CD4-positive, alpha-beta T cell treated with Interleukin-4 for 4 hours (primary cell): ENCODE results near the gene NUMB.
"Not testable (repeated sequence)": the region's sequence is repeated elsewhere in the genome, so short reads cannot be mapped to it uniquely, and the experiment has no call there.

Experiments
- DNase-seq: peaks from one replicate; pipeline ENCODE4 v3.0.0-alpha.2; 2020

Gene NUMB

DNA sequence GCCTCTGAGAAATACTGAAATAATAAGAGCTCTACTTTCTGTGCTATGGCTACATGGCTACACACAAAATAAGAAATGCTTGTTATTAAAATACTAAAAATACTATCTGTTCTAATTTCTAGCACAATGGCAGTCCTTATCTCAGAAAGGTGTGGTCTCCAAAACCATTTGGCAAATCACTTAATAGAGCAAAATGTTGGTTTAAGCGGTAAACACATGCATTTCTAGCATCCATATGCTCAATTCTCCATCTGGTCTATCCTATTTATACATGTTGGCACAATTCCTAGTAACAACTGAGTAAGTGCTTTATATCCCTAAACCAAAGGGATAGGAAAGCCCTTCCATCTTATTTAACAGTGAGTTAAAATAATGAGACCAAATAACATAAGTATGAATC is 114.0 kb downstream of the NUMB start:
- no peak for DNase-seq

DNA sequence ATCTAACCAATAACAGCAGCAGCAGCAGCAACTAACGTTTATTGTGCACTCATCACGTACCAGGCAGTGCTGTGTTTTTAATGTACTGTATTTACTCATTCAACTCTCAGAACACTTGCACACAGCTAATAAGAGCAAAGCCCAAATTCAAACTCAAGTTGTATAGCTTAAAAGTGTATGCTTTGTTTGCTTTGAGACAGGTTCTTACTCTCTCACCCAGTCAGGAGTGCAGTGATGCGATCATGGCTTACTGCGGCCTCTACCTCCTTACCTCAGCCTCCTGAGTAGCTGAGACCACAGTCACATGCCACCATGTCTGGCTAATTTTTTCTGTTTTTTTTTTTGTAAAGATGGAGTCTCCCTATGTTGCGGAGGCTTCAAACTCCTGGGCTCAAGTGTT is 115.7 kb downstream of the NUMB start:
- no peak for DNase-seq

GRCh38 chr14:73339846-73340595 is 118.3 kb downstream of the NUMB start:
- DNase-seq, result no peak

DNA sequence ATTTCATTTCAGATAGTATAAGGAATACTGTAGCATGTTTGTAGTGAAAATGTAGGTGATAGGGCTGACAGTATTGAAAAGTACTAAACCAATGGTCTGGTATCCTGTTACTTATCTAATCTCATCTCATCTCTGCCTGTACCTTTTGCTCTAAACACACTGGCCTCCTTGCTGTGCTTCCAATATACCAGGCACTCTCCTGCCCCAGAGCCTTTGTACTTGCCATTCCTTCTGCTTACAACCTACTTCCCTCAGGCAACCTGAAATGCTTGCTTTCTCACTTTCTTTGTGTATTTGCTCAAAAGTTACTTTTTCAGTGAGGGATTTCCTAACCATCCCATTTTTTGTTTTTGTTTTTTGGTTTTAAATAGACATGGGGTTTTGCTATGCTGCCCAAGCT is 119.1 kb downstream of the NUMB start:
- DNase-seq, result no peak

- no peak for DNase-seq
These were observed 119.8 kb downstream of the NUMB start for GRCh38 chr14:73338551-73338950.

DNA sequence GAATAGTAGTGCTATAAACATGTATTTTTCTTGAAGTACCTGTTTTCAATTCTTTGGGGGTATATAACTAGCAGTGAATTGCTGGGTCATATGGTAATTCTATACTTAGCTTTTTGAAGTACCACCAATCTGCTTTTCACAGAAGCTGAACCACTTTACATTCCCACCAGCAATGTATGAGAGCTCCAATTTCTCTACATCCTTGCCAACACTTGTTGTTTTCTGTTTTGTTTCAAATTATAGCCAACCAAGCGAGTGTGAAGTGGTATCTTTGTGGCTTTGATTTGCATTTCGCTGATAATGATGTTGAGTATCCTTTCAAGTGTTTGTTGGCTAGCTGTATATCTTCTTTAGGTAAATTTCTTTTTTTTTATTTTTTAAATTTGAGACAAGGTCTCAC is 125.3 kb downstream of the NUMB start:
- DNase-seq, result no peak

DNA sequence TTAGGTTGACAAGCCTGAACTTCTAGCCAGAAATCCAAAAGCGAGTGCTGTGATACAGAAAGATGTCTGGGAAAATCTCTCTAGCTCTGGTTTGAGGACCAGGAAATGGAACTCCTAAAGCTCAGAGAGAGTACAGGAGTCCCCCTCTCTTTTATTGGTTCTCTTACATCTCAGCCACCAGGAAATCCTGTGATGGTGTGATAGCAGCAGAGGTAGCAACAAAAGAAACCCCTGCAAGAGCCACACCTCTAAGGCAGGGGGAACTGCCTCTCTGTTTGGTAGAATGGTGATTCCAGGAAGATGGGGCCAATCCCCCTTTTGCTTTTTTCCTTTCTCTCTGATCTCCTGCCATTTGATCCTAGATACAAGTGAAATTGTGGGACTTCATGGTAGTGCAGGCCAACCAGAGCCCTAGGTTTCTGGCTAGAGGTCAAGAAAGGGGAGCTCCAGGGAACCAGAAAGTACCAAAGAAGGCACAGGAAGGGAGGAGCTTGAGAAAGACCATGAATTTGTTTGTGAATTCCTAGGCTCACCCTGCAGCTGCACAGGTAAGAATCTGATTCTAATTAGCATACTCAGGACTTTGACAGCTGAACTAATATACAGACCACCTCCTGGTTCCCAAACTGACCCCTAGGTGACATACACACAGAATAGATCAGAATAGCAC is 132.6 kb downstream of the NUMB start:
- DNase-seq, result peak; percentile 20

DNA sequence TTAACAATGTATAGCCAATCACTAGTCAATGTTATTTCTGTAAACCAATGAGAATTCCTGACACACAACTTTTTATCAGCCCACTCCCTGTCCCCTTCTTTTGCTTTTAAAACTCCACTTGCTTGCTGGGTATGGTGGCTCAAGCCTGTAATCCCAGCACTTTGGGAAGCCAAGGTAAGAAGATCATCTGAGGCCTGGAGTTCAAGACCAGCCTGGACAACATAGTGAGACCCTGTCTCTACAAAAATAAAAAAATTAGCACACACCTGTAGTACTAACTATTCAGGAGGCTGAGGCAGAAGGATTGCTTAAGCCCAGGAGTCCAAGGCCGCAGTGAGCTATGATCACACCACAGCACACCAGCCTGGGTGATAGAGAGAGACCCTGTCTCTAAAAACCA is 133.3 kb downstream of the NUMB start:
- DNase-seq, result no peak

DNA sequence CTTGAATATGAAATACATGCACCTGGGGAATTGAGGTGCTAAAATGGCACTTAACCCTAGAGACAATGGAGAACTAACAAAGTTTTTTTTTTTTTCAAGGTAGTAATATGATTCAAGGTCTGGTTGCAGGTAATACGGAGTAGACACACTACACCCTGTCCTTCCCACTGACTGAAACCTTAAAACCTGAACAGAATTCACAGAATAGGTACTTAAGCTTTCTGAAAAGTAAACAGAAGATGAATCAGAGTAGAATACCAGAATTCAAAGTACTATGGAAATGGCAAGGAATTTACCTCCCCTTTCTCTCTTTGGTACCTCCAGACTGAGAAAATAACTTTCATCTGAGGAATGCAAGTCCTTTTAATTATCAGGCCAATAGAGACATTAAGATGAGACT is 133.8 kb downstream of the NUMB start:
- no peak for DNase-seq

- DNase-seq, result no peak
These were observed 134.4 kb downstream of the NUMB start for GRCh38 chr14:73323896-73324399.

DNA sequence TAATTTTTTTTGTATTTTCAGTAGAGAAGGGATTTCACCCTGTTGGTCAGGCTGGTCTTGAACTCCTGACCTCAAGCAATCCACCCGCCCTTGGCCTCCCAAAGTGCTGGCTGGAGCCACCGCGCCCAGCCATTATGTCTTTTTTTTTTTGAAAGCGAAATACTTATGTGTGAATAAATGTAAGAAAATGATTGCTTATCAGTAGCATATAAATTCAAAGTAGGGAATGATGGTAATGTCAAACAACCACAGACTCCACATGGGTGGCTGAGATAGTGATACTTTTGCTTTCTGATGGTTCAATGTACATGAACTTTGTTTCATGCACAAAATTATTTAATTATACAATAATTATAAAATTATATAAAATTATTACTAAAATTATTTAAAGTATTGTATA is 145.2 kb downstream of the NUMB start:
- no peak for DNase-seq

DNA sequence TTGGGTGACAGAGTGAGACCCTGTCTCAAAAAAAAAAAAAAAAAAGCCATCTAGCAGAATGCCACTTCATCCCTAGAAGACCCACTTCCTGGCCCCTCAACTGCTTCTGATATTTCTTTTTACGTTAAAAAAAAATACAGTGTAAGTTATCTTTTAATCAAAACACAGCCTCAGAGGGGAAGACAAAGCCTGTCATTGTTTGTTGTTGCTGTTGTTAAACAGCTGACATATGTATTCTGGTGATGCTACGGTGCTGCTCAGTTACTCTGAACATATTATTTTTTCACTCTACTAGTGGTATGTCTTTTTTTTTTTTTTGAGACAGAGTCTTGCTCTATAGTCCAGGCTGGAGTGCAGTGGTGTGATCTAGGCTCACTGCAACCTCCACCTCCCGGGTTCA is 145.7 kb downstream of the NUMB start:
- DNase-seq, result no peak

DNA sequence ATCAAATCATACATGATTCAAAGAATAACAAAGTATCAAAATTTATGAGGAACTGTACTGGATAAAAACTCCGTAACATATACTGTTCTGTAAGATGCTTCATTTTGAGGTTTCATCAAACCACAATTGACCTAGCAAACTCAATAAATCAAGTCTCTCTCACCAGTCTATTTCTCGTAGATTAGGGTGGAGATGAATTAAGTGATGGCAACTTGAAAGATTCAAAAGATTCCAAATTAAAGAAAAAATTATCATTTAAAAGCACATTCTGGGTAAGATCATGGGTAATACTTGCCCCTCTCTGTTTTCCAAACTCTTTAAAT is 146.7 kb downstream of the NUMB start:
- no peak for DNase-seq

GRCh38 chr14:73309207-73309606 is 149.1 kb downstream of the NUMB start:
- DNase-seq, result not testable (repeated sequence)

DNA sequence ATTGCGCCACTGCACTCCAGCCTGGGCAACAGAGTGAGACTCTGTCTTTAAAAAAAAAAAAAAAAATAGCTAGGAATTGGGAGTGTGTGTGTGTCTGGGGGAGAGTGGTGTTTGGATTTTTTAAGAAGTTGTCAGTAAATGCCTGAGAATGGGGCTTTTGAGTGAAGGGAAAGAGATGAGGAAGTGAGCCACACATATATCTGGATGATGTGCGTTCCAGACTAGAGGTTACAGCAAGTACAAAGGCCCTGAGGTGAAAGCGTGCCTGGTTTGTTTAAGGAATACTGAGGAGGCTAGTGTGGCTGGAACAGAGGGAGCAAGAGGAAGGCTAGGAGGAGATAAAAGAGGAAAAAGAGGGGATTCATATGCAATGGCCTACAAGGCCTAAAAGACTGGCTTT is 151.1 kb downstream of the NUMB start:
- no peak for DNase-seq

DNA sequence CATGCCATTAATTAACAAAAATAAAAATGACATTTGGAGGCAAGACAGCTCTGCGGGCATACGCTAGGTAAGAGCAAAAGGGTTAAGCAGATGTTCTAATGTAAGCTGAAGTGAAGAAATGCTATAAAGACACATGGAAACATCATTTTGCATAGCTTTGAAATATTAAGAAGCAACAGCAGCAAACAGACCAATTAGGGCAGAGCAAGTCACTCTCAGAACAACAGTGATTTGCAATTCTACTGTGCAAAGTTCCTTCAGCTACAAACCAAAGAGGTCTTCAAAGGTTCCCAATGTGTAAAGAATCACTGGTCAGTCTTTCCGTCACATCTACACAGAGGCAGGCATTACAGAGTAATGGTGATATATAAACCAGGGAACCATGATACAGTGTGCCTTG is 152.8 kb downstream of the NUMB start:
- no peak for DNase-seq

GRCh38 chr14:73295198-73295796 is 163.0 kb downstream of the NUMB start:
- peak; percentile 52 for DNase-seq

GRCh38 chr14:73293782-73294781 is 164.3 kb downstream of the NUMB start:
- no peak for DNase-seq

GRCh38 chr14:73290279-73290678 is 168.1 kb downstream of the NUMB start:
- no peak for DNase-seq

DNA sequence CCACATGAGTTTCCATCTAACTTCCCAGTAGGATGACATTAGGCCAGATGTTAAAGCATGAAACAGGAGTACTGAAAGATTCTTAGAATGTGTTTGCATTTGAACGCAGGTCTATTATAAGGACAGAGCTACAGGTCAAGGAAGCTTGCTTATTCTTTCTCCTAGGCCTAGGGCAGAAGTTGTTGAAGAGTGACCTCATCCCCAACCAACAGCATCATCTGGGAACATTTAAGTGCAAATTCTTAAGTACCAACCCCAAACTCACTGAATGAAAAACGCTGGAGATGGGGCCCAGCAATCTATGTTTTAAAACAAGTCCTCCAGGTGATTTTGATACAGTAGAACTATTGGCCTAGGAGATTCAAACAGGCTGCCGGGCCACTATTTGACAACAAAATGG is 168.6 kb downstream of the NUMB start:
- no peak for DNase-seq

DNA sequence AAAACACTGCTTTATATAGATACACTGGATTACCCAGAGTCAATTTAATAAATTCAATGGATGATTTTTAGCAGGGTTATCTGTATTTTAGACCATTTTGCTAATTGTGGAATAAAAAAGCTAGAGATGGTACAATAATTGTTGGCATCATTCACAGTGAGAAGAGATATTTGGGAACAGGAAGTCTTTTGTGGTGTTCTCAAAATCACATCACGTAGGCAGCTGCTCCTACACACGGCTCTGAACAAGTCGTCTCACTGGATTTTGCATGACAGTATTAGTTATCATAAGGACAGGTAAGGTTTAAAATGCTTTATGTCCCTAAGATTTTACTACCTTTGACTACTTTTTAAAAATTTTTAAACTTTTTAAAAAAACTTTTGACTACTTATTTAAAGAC is 169.0 kb downstream of the NUMB start:
- DNase-seq, result no peak

- DNase-seq, result no peak
These were observed 171.3 kb downstream of the NUMB start for GRCh38 chr14:73287071-73287470.

GRCh38 chr14:73286598-73286997 is 171.7 kb downstream of the NUMB start:
- DNase-seq, result no peak
